ENCODE data around the gene ANO3.
"Not testable (repeated sequence)": the region's sequence is repeated elsewhere in the genome, so short reads cannot be mapped to it uniquely, and the experiment has no call there.

The ANO3 gene

DNA sequence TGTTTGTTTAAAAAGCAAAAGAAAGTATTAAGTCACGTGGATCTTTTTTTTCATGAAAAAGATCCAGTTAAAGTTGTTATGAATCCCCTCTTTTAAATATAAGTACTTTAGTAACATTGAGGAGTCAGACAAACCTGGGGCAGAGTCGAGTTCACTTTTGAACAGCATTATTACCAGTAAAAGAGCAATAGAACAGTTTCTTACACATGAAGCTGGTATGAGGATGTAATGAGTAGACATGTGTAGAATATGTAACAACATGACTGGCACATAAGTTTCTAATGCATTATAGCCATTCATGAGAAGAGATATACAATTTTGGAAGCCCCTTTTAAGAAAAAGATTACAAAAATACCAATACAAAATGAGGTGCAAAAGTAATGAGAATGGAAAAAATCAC is 247.8 kb downstream of the ANO3 start:
- DNase-seq = no peak

DNA sequence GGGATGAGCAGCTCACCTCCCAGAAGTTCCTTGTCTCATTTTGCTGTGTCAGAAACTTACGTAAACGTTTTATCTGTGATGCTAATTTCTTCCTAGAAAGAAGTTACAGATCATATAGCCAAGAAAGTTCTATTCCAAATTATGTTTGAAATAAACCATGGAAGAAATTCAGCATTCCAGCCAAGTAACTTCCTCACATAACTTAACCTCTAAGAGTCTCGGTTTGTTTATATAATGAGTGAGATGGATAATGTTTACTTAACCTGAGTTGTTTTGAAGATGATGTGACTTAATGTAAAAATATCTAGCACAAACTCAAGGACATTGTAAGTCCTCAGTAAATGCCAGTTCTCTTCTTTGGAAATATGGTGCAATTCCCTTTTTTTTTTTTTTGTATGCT is 249.0 kb downstream of the ANO3 start:
- no peak for DNase-seq

DNA sequence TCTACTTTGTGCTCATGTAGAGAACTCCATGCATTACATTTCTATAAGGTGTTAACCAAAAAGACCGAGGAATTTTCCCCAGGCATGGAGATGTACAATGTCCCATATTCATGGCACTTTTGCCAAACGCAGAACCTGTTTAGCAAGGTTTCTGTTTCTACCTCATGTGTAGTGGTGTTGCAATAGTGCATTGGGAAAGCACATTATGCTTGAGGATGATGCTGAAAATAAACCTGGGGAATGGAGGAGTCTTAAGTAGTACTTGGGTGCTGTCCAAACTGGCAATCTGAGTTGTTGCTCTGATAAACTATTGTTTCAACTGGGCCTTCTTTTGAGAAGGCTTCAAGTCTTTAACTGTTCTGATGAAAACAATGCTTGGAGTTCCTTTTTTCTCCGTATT is 251.6 kb downstream of the ANO3 start:
- no peak for DNase-seq

DNA sequence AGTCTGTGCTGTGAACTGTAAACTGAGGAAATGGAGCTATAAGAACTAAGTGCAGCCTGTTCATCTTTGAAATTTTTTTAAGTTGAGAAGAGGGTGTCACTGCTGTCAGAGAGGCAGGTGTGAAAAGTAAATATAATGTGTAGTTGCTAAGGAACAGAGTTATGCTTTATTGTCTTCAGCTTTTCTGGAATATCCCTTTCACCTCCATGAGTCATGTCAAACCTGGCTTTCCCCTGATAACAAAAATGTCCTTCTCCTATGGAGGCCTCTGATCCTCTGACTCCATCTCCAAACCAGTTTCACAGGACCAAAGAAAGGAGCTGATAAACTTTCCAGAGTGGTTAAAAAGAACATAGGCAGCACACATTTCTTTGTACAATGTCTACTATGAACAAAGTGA is 252.9 kb downstream of the ANO3 start:
- DNase-seq = no peak

DNA sequence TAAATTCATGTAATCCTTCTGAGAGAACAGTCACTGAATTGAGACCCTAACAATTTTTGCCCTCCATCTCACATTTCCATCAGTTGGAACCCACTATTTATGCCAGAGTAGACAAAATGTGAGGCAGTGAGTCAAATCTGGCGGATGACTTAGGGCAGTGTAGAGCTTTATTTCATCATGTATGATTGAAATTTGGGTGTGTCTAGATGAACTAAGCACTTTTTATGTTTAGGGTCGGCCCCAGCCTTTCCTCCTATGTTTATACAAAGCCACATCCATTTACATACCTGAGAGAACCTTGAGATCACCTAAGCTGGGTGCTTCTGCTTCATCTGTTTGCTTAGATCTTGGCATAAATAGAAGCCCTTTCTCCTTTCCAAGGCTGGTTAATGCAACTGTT is 255.1 kb downstream of the ANO3 start:
- DNase-seq = no peak

DNA sequence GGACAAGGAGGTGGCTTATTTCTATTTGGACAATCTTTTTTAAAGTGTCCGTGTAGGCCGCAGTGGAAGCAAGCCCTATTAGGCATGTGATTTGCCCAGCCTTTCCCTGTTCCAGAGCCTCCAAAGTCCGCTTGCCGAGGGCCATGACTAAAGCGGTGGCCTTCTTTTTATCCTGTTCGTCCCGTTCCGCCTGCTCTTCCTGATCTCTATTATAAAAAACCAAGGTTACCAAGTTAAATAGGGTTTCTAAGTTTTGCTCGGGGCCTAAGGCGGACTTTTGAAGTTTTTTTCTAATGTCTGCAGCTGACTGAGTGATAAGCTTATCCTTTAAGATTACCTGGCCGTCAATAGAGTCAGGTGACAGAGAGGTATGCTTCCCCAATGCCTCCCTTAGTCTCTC is 261.8 kb downstream of the ANO3 start:
- DNase-seq = no peak

DNA sequence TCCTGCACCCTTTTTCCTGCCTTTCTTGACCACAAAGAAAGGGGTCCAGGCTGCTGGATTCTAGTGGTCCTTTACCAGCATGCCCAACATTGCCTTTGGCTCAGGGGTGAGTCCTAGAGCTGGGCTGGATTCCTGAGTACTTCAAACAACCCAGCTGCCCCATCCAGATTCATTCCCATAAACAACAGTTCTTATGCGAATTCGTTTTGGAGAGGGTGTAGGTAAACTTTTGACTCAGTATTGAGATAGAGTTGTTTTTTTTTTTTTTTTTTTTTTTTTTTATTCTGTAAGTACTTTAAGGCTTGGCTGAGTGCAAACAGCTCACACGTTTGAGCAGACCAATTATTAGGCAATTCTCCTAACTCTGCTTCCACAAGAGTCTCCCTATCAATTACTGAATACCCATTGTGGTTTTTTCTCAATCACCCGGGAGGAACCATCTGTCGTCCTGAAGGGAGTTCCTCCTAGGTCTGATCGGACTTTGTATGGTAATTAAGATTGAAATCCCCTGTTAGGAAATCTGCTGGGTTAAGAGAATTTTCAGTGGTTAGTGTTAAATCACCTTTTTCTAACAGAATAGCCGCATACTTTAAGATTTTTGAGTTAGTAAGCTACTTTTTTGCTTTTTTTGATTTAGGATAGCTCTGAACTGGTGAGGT is 263.4 kb downstream of the ANO3 start:
- not testable (repeated sequence) for DNase-seq

DNA sequence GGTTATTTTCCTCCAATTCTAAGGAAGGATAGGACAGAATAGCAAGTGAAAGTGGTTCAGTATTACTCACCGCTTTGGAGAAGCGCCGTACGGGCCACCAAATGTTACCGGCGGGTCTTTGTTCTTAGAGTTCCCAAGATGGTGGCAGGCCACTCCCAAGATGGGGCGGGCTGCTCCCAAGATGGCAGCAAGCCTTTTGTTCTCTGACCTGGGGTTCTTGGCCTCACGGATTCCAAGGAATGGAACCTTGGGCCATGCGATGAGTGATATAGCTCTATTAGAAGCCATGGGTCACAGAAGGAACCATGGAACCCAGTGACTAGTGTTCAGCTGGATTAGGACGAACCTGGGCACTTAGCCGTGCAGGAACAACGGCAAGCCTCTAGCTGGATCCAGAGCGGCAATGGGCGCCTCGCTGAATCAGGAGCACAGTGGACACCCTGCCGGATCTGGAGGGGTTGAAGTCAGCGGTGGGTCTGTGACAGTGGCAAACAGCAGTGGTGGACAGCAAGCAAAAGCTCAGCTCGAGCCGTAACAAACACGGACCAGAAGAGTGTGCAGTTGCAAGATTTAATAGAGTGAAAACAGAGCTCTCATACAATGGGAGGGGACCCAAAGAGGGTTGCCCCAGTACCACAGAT is 265.2 kb downstream of the ANO3 start:
- not testable (repeated sequence) for DNase-seq

DNA sequence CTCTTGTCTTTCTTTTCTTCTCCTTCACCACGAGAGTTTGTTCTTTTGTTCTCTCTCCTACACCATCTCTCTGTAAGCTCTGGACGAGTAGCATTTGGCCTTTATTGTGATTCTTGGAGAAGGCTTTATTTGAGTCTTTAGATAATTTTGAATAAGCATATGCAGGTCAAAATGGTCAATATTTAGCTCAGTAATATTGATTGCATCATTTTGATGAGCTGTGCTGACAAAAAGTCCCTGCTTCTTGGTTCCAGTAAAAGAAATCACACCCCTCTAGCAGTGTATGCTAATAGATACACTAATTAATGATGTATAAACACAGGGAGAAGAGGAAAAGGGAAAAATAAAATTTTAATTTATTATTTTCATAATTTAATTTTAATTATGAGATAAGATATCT is 266.0 kb downstream of the ANO3 start:
- no peak for DNase-seq

DNA sequence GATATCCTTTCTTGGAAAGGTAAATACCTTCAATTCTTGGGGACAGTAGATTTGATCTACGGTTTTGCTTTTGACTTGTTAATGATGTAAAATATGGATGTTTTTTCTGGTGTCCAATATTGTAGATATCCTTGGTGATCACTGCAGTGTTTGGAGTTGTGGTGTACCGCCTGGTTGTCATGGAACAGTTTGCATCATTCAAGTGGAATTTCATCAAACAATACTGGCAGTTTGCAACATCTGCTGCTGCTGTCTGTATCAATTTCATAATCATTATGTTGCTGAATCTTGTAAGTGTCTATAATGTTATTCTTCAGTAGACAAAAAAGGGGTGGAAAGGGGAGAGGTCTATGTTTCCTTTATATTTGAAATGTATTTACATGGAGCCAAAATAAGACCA is 267.5 kb downstream of the ANO3 start:
- no peak for DNase-seq

DNA sequence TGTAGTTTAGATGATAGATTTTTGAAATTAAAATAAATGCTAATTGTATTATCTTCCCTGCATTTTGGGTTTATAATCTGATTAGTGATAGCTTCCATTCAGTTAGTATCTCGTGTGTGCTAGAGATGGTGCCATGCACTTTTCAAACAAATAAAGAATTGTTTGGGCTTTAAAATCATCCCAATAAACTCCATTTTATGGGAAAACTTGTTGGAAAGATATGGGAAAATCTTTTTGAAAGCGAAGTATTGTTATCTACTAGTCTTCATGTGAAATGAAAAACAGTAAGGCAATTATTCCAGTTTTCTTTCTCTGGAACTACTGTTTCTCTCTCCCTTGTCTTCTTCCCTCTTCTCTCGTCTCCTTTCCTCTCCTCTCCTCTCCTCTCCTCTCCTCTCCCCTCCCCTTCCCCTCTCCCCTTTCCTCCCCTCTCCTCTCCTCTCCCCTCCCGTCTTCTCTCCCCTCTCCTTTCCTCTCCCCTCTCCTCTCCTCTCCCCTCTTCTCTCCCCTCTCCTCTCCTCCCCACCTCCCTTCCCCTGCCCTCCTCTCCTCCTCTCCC is 268.0 kb downstream of the ANO3 start:
- DNase-seq = no peak

DNA sequence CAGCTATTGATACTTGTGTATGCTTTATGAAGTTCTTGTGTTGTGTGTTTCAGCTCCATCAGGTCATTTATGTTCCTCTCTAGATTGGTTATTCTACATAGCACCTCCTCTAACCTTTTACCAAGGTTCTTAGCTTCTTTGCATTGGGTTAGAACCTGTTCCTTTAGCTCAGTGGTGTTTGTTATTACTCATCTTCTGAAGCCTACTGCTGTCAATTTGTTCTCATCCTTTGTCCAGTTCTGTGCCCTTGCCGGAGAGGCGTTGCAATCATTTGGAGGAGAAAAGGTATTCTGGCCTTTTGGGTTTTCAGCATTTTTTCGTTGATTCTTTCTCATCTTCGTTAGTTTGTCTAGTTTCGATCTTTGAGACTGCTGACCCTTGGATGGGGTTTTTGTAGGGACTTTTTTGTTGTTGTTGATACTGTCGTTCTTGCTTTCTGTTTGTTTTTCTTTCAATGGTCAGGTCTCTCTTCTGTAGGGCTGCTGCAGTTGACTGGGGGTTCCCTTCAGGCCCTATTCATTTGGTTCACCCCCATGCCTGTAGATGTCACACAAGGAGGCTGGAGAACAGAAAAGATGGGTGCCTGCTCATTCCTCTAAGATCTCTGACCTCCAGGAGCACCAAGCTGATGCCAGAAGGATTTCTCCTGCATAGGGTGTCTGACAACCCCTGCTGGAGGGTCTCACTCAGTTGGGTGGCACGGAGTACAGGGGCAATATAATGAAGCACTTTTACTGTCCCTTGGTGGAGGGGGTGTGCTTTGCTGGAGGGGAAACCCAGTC is 276.0 kb downstream of the ANO3 start:
- DNase-seq = no peak

DNA sequence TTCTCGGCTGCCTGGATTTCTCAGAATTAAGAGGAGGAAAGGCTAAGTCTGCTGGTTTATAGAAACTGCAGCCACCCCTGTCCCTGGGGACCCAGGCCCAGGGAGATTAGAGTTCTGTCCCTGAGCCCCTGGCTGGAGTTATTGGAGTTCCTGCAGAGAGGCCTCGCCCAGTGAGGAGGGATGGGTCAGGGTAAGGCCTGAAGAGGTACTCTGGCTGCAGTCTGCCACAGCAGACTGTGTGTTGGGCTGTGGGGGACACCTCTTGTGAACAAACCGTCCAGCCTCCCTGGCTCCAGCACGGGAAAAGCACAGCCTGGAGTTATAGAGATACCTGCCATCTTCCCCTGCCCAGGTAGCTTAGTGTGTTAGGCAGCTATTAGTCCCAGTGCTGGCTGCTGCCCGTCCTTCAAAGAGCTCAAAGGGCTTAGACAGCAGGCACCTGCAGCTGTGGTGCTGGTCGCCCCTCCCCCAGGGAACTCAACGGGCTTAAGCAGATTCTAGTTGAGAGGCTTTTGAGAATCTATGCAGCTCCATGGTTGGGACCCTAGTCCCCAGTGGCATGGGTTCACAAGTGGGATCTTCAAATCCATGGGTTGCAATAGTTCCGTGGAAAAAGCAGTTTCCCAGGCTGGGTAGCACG is 276.7 kb downstream of the ANO3 start:
- no peak for DNase-seq

DNA sequence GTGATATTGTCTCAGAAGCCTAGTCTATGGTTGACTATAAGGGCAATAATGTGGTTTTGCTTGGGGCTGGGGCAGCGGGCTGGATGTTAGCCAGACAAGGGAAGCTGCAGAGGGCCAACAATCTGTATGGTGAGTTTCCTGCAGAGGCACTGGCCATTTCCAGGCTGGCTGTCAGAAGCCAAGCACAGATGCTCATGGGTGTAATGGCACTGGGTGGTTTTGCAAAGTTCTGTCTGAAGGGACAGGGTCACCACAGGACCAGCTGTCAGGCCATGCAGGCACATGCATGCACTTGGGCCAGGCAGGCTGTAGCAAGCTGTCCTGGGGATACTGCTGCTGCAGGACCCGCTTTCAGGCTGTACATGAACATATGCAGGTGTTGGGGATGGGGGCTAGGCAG is 281.8 kb downstream of the ANO3 start:
- DNase-seq = no peak

DNA sequence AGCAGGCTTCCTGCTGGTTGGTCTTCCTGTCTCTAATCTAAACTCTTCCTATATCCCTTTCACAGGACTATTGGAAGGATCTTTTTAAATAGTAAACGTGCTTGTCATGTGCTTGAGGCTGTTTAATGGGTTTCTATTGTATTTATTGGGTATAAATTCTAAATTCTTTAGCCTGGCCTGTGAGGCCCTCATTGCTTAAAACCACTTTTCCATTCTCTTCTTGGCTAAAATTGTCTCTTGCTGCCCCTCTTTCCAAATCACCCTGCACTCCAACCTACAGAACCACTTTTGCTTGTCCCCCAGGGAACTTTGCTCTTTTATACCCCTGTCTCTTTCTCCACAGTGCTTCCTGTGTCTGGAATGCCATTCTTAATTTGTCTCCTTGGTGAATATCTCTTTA is 286.5 kb downstream of the ANO3 start:
- DNase-seq = no peak

DNA sequence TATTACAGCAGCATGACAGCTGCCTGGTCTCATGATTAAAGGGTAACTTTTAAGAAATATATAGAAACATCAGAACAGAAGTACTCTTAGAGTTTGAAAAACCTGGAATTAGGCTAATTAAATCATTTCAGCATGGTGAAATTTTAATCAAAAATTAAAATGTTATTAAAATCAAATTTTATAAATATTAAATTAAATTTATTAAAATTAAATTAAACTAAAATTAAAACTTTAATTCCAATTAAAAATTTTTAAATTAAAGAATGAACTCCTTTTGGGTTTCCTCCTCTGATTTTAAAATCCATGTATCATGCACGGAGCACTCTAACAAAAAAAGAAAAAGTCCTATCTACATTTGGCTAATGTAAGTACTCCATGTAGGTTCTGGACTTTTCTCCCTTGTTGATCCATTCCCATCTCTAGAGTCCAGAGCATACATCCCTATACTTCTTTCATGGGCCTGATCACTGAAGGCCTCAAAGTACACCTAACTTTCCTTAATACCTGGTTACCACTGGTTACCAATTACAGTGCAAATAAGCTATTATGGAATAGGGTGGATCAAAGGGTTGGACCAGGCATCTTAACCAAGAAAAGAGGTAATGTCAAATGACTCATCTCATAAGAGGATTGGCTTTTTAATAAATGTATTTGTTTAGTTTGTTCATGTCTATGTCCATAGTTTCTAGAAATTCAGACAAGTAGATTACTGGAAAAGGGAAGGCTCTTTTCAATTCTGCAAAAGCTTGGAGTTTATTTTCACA is 288.5 kb downstream of the ANO3 start:
- no peak for DNase-seq

DNA sequence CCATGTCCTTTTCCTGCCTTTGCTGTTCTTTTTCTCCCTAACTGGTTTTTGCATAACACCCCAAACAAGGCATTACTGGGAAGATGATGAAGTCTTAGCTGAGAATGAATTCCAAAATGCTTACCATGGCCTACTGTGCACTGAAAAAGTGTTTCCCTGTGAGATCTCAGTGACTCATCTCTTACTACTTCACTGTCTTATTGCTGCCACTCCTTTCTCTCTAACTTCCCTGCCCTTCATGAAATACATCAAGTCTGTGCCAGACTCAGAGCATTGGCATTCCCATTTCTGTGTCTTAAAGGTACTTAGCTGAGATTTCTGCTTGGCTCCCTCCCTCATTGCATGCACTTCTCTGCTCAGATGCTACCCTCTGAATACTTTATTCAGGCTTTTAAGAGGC is 289.2 kb downstream of the ANO3 start:
- no peak for DNase-seq

DNA sequence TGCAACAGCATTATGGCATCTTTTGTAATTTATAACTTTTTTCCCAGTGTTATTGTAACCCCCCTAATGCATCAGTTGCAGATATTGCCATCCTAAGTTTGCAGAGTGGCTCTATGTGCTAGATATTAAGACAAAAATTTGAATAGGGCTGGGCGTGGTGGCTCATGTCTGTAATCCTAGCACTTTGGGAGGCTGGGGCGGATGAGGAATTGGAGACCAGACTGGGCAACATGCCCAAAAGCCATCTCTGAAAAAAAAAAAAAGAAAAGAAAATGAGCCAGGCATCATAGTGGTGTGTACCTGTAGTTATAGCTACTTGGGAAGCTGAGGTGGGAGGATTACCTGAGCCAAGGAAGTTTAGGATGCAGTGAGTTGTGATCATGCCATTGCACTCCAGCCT is 290.3 kb downstream of the ANO3 start:
- DNase-seq = no peak

DNA sequence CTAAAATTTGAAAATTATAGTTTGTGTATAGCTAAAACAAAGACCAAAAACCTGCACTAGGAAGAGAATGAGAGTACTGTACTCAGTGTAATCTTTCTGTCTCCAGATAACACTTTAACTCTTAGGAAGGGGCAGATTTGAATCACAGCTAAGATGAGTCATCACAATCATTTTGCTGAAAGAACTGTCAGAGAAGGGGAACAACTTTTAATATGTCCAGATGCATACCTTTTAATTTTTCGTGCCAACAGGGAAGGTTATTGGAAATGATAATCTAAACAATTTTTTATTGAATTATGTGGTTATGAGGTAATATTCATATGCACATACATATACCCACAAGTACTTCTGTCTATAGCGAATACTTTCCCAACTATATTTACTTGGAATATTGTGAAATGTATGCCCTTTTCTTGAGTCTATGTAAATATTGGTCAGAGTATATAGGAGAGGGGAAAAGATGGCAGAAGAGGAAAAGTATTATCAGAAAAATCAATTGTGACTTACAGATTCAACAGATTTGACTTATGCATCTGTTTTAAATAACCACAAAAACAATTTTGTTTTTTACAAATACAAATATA is 291.2 kb downstream of the ANO3 start:
- no peak for DNase-seq

DNA sequence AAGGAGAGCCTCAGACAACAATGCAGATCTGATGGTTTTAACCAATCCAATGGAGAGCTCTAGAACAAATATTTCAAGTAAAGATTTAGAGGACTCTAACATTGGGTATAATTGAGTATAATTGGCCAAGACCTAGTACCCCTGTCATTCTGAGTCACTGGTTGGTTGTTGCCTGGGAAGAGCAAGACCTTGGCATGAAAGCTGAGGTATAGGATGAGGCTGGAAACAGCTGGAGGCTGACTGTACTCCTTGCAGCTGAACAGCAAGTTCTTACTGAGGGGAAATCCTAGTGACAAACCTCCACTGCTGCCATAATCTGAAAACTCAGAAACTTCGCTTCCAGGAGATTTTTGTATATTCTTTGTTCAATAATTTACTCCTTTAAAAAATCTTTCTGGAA is 294.4 kb downstream of the ANO3 start:
- no peak for DNase-seq

DNA sequence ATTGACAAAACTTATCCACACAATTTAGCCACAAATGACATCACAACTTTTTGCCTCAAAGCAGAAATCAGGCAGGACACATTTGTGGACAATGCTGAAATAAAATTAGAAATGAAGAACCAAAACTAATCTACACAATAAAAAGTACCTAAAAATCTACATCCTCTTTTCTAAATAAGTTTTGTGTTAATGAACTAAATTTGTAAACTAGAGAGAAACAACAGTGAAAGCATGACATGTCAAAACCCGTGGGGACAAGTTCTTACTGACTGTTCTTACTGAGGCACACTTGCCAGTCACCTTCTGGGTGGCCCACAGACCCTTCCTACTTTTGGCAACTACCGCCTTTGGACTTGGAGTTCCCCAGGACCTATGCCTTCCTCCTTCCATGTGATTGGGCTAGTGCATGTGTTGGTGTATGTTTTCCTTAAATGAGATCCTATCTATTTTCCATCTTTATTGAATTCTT is 300.8 kb downstream of the ANO3 start:
- no peak for DNase-seq

DNA sequence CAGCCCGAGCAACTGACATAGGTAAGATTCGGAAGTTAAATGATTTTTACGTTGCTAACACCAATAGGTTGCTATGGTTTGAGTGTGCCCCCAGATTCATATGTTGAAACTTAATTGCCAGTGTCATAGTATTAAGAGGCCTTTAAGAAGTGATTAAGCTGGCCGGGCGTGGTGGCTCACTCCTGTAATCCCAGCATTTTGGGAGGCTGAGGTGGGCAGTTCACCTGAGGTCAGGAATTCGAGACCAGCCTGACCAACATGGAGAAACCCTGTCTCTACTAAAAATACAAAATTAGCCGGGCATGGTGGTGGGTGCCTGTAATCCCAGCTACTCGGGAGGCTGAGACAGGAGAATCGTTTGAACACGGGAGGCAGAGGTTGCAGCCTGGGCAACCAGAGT is 311.4 kb downstream of the ANO3 start:
- not testable (repeated sequence) for DNase-seq

All from NCI-H1436 (cell line).